HG03108 (cell line): ENCODE data around the gene CLEC6A.
"Not testable (repeated sequence)": the region's sequence is repeated elsewhere in the genome, so short reads cannot be mapped to it uniquely, and the experiment has no call there.

Experiments used
- ATAC-seq: cut with Tn5 transposase; IDR thresholded peaks from one replicate; pipeline ENCODE4 v1.9.1; 2021; ENCODE audit warnings: moderate library complexity; ENCODE audit not compliant: unreplicated experiment

CLEC6A gene

DNA sequence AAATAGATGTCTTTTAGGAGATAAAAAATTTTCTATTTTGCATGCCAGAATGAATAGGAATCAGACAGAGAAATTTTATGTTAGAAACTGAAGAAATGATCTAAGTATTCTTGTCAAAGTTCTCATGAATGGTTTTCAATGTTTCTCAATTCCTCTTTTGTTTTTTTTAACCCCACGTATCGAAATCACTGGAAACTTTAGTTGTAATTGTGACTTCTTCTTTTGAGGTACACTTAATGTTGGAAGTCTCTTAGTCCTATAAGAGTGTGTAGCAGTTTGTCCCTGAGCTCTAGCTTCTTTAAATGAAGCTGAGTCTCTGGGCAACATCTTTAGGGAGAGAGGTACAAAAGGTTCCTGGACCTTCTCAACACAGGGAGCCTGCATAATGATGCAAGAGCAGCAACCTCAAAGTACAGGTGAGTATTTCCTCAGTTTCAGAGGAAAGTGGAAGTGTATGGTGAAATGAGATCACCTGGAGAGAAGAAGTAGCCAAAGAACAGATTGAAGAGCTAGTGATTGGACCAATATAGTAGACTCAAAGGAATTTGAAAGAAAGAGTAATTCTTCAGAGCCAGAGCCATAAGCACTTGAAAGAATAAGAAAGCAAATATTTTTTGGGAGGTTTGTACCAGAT, at the start of gene CLEC6A:
TSS of gene CLEC6A (plus strand) at position 236 of the 634 bp plus-strand sequence. CDS start at position 386, 150 bp downstream.
- ATAC-seq, result no peak

DNA sequence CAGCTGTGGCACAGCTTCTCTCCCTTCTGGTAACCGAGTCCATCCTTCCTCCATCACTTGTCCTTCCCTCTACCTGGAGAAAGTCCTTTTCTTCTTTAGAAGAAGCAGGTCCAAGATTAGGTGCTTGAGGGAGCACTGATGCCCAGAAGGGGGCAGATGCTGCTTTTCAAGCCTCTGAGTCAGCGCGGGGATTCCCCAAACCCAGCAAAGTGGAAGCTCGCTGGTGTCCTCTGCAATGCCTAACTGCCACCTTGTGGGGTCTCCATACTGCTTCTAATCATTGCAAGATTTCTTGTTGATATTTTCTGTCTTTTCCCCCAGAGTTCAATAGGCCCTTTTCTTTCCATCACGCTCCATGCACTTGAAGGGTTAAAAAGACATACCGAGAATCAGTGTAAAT, 36.2 kb upstream of the CLEC6A start:
- ATAC-seq, result not testable (repeated sequence)

DNA sequence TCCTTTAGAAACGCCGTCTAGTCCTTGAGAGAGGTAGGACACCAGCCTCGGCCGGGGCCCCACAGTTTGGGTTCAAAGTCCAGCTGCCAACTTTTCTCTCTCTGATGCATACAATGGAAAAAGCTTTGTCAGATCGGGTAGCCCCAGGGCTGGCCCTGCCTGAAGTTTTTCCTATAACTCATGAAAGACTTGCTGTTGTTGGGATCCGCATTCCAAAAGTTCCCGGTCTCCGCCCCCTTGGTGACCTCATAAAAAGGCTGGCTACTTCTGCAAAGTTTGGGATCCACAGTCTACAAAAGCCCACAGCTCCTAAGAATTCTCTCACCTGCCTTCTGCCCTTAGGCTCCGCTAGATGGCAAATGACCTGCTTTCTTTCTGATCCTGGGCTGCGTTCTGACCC, 35.3 kb upstream of the CLEC6A start:
- ATAC-seq, result no peak

DNA sequence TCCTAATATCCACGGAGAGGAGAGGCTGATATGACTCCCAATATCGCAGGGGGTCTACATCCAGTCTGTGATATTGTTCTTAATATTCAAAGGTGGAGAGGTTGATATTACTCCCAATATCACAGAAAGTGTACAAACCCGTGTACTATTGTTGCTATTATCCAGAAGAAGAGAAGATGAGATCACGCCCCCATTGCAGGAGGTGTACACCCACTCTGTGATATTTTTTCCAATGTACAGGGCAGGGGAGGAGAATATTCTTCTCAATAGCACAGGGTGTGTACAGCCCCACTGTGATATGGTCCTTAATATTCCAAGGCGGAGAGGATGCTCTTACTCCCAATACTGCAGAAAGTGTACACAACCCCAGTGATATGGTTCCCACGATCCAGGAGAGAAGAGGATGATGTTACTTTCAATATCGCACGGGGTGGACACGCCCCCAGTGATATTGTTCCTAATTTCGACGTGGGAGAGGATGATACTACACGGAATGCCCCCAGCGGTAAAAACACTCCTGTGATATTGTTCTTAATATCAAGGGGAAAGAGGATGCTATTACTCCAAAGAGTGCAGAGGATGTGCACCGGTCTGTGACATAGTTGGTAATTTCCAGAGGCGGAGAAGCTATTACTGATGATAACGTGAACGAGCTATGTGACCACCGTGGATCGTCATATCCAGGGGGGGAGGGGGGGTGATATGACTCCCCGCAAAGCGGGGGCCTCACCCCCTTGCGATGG, 11.1 kb upstream of the CLEC6A start:
- not testable (repeated sequence) for ATAC-seq

DNA sequence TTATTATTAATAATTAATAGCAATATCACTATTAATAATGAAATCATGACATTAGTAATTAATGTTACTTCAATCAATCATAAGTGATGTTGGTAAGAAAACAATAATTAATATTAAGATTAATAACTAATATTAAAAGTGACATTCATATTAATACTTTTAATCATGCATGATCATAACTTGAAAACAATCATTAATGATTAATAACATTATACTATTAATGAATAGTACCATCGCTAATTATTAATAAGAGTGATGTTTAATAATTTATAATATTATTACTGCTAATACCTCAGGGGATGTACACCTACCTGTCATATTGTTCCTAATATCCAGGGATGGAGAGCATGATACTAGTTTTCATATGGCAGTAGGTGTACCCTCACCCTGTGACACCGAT, 10.0 kb upstream of the CLEC6A start:
- no peak for ATAC-seq

DNA sequence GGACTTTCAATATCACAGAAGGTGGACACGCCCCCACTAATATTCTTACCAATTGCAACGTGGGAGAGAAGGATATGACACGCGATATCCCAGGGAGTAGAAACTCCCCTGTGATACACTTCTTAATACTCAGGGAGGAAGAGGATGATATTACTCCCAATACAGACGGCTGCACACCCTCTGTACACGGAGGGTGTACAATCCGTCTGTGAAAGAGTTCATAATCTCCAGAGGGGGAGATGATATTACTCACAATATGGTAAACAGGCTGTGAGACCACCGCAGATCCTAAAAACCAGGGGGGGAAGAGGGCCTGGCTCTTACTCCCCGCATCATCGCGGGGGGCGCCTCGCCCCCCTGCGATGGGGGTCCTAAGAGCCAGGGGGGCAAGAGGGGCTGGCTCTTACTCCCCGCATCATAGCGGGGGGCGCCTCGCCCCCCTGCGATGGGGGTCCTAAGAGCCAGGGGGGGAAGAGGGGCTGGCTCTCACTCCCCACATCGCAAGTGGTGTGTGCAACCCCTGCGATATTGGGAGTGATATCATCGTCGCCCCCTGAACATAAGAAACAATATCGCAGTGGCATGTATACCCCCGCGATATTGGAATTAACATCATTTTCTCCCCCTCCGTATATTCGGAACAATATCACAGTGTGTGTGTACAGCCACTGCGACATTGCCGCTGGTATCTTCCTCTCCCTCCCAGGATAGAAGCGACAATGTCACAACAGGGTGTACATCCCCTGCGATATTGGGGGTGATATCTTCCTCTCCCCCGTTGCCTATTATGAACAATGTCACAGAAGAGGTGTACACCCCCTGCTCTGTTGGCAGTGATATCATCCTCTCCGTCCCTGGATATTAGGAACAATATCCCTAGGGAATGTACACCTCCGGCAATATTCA, 8.9 kb upstream of the CLEC6A start:
- ATAC-seq, result no peak

DNA sequence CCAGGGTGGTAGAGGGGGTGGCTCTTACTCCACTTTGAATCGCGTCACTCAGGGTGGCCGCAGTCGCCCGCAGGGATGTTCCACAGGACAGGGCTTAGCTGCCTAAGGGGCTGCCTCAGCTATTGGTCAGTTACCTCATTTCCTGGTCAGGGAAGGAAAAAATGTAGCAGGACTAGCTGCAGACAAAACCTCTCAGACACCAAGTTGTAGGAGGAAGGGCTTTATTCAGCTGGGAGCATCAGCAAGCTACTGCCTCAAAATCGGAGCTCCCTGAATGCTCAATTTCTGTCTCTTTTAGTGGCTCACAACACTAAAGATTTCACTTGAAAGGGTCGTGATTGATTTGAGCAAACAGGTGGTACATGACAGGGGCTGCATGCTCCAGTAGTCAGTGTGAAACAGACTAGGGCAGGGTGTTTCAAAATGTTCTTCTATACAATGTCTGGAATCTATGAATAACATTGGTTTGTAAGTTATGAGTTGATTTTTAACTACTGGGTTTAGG, 6.4 kb upstream of the CLEC6A start:
- no peak for ATAC-seq

DNA sequence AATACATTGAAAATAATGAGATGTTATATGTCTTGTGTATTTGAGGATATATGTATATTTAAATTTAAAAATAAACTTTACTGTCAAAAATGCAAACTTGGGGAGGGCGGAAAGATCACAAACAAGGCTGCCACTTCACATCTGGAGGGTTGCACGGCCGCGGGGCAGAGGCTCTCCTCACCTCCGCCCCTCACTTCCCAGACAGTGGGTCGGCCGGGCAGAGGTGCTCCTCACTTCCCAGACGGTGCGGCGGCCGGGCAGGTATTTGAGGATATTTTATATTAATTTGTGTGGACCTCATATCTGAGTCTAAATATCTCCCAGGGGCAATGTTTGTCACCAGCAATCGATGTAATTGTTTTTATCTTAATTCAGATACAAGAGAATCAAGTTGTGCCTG, 3.7 kb upstream of the CLEC6A start:
- no peak for ATAC-seq

DNA sequence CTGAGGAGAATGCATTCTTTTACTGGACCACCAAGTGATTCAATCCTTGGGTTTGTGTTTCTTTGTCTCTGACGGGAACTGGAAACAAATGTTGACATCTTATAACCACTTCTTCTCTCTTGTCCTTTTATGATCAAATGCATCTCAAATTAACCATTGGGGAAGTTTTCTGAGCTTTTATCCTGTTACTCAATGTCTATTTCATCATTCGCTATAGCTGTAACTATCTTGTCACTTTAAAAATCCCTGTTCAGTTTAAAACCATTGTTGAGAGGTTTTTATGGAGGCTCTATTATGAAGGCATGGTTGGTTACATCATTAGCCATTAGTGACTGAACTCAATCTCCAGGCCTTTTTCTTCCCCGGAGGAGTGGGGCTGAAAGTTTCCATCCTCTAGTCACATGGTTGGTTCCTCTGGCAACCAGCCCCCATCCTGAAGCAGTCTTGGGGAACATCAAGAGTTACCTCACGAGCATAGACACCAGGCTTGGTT, 2.7 kb upstream of the CLEC6A start:
- ATAC-seq, result no peak

DNA sequence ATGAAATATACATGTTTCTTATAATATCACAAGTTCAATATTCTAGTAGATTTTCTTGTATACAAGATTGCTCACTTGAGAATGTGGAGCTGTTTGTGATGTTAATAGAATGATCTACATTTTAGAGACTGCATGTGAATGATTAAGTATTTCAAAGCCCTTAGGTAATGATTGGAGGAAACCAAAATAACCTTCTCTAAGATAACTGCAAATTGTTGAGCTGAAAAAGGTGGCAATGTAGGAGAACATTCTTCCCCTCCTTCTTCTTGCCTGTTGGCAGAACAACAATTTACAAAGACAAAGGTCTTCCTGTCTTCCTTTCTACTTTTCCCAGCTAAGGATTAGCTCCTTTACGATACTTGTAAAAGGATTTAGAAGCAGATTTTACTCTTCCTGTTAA, 2.0 kb upstream of the CLEC6A start:
- ATAC-seq, result no peak

DNA sequence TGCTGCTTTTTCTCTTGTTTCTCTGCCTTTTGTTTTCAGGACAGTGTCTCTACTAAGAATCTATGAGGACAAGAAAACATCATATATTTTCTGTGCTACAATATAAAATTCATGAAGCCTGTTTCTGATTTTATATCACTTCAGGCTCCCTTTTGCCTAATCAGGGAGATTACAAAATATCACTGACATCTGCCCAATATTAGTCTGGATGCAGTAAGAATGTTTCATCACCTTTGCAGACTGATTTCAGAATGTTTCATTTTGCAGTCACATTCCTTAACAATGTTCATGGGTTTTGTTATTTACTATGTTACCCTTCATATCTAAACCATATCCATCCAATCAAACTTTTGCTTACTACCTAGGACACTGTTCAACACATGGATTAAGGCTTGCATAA, 491 bp upstream of the CLEC6A start:
- ATAC-seq, result no peak

DNA sequence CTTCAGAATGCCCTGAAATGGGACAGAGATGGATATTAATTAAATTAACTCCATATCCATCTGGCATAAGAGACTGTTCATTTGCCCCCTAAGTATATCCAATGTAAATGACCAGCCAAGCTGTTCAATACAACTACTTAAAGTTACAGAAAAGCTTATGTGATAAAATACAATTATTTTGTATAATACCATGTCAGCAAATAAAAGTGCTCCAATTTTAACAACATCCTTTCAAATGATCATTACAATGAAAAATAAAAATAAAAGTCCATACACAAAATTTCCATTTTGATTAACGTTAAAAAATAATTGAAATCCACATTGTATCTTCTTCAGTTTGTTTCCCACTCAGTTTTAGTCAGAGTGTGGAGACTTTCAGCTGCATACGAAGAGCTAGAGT, 5.7 kb downstream of the CLEC6A start:
- ATAC-seq, result no peak

DNA sequence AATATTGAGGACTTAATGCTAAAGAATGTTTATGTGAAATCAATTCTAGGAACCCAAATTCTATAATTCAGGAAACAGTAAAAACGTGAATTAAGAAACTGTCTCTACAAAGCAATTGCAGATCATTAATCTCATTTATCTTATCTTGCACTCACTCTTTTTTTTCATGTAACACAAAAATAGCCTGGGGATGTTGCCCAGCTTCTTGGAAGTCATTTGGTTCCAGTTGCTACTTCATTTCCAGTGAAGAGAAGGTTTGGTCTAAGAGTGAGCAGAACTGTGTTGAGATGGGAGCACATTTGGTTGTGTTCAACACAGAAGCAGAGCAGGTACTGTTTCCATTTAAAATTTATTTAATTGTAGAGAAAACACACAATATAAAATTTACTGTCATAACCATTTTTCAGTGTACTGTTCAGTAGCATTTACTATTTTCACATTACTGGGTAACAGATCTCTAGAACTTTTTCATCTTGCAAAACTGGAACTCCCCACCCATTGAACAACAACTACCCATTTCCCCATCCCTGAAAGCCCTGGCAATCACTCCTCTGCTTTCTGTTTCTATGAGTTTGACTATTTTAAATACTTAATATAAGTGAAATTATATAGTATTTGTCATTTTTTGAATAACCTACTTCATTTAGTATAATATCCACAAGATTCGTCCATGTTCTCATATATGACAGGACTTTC, 9.7 kb downstream of the CLEC6A start:
- ATAC-seq, result no peak

DNA sequence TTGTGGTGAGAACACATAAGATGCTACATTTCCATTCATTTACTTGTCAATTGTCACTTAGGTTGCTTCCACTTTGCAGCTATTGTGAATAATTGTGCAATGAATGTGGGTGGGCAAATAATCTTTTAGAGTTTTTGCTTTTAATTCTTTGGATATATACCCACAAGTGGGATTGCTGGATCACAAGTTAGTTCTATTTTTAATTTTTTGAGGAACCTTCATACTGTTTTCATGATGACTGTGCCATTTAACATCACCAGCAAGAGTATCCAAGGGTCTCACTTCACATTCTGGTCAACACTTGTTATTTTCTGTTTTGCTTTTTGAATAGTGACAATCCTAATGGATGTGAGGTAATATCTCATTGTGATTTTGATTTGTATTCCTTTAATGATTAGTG, 10.5 kb downstream of the CLEC6A start:
- ATAC-seq, result no peak

DNA sequence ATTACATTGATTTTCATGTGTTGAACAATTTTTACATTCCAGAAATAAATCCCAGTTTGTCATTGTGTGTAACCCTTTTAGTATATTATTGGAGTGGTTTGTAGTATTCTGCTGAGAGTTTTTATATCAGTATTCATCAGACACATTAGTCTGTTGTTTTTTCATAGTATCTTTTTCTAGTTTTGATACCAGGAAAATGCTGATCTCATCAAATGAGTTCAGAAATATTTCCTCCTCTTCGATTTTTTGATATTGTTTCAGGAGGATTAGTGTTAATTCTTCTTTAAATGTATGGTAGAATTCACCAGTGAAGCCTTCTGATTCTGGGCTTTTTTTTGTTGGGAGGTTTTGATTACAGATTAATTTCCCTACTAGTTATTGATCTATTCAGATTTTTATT, 15.3 kb downstream of the CLEC6A start:
- ATAC-seq, result no peak

DNA sequence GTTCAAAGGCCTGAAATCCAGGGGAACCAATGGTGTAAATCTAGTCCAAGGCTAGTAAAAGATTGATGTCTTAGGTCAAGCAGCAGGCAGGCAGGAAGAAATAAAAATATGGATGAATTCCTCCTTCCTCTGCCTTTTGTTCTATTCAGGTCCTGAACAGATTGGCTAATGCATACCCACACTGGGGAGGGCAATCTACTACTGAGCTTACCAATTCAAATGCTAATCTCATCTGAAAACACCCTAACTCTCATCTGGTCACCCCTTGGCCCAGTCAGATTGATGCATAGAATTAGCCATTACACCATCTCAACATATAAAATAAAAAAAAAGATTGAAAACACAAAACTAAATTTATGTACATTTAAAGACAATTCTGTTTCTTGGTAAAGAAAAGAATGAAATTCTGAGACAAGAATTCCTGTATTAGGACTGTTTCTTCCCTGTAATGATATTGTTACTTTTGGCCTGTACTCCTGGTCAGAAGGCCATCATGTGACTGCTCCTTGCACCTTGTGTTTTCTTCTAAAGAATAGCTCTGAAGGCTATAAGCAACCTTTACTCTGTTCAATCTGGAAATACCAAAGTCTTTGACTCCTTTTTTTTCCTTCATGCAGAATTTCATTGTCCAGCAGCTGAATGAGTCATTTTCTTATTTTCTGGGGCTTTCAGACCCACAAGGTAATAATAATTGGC, 19.9 kb downstream of the CLEC6A start:
- ATAC-seq, result no peak

DNA sequence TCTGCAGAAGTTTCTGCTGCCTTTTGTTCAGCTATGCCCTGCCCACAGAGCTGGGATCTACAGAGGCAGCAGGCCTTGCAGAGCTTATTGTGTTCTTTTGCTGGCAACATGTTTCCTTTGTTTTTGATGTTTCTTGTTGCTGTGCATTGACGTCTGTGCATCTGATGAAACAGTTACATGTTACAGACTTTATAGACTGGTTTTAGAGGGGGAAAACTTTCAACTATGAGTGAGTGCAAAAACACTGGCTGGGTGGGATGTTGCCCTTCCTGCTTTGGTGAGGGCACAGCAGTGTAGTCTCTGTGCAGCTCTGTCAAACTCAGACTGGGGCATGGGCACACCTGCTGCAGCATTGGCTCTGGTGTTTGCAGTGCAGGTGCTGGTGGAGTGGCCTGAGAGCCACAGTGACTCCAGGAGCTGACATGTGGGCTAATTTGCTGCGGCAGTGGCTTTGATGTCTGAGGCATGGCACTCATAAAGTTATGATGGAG, 26.9 kb downstream of the CLEC6A start:
- no peak for ATAC-seq

DNA sequence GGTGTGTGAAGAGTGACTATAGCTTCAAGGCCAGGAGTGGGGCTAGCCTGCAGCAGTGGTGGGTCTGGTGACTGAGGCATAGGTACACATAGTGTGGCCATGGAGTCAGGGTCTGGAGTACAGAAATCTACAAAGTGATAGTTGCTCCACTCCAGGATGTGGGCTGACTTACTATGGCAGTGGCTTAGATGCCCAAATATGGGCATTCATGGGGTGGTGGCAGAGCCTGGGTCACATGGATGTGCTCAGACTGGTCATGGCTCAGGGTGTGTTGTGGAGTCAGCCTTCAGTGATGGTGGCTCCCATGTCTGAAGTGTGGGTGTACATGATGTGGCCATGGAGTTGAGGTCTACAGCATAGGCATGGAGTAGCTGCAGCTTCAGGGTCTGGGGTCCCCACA, 27.3 kb downstream of the CLEC6A start:
- ATAC-seq, result no peak

DNA sequence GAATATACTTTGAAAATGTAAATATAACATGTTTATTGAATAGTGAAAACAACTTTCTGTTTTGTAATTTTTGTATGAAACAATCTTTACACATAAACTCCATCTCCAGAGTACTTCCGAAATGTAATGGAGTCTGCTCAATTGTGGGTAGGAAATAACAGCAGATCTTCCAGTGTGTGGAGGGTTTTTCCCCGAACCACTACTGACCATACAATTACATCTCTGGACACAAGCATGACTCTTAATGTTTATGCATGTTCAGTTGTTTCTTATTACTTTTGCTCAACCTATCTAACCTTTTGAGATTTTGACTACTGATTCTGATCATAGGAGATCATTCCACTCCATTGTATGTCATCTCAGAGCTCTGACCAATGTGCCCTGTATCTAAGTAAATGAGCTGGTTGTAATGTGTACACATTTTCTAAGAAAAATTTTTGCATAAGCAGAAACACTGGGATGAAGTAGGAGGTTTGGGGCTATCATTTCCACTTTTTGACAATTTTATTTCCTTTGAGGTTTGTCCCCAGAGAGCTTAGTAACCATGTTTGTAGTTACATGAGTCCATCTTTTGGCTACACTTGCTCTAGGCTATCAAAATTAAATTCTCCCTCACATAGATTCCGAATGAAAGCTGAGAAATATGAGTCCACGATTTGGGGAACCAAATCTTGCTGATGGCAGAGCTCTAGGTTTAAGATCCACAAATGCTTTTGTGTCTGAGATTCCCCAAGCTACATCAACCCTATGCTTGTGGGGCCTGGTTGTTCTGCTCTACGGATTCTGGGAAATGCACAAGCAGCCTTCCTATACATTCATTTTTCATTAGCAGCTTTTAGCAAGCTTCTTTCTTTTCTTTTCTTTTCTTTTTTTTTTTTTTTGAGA, 36.1 kb downstream of the CLEC6A start:
- no peak for ATAC-seq
